Measurements from ENCODE around the gene OGFOD3.

Gene OGFOD3

DNA sequence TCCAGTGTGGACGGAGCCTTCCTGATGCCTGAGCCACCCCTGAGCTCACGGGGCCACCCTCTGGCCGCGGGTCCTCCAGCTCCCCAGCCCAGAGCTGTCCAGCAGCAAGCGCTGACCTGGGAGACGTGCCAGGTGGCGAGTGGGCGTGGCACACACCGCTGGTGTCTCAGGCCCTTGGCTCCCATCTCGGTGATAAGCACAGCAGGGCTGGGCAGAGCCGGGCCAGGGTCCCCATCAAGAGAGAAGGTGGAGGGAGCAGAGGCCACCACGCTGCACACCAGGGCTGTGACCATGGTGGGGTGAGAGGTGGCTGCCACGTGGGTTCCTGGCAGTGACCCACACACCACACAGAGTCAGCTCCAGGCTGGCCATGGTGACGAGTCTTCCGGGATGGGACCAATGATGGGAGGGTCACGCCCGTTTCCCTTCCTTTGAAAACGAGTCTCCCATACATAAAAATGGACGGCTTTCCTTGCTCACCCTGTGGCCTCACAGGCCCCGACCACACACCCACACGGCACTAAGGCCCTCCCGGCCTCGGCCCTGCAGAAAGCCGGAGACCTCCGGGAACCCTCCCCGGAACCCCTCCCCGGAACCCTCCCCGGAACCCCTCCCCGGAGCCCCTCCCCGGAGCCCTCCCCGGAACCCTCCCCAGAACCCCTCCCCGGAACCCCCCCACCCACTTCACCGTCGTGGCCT is 30.0 kb downstream of the OGFOD3 start:
- TF ChIP-seq, protein P1, sequence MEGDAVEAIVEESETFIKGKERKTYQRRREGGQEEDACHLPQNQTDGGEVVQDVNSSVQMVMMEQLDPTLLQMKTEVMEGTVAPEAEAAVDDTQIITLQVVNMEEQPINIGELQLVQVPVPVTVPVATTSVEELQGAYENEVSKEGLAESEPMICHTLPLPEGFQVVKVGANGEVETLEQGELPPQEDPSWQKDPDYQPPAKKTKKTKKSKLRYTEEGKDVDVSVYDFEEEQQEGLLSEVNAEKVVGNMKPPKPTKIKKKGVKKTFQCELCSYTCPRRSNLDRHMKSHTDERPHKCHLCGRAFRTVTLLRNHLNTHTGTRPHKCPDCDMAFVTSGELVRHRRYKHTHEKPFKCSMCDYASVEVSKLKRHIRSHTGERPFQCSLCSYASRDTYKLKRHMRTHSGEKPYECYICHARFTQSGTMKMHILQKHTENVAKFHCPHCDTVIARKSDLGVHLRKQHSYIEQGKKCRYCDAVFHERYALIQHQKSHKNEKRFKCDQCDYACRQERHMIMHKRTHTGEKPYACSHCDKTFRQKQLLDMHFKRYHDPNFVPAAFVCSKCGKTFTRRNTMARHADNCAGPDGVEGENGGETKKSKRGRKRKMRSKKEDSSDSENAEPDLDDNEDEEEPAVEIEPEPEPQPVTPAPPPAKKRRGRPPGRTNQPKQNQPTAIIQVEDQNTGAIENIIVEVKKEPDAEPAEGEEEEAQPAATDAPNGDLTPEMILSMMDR (IDR thresholded peaks at IDR 0.05; ENCODE audit: insufficient read depth, low read length, poor library complexity, severe bottlenecking), result no peak
- no peak for TF ChIP-seq EZH2phosphoT487 (conservative IDR thresholded peaks at IDR 0.05; ENCODE audit: low read length)
- H3K4me3 ChIP-seq (ENCODE audit: insufficient read depth, low read length, poor library complexity, severe bottlenecking), result no peak overlapping the region
- no peaks in the 10 kb centered on the region for H3K27me3 ChIP-seq (ENCODE audit: low read length)
- no peak overlapping the region for H2AFZ ChIP-seq (ENCODE audit: low read depth, low read length, severe bottlenecking)
- no peaks in the 10 kb centered on the region for H3K36me3 ChIP-seq (ENCODE audit: low read length)
- H3K9me3 ChIP-seq (ENCODE audit: insufficient read depth, low read length), result no peaks in the 10 kb centered on the region
- no peak overlapping the region for H3K9ac ChIP-seq (ENCODE audit: low read length)
- H3K27ac ChIP-seq (ENCODE audit: low read depth, low read length), result no peak overlapping the region
- no peaks in the 10 kb centered on the region for H3K79me2 ChIP-seq (ENCODE audit: insufficient read depth, low read length)
- H3K9me2 ChIP-seq (replicated peaks; ENCODE audit: insufficient read depth, low read length), result no peaks in the 10 kb centered on the region
- no peak overlapping the region for H3K4me2 ChIP-seq (ENCODE audit: low read depth, low read length, poor library complexity, severe bottlenecking)
- no peaks in the 10 kb centered on the region for H4K20me1 ChIP-seq (ENCODE audit: low read depth, low read length)
- no peaks in the 10 kb centered on the region for H3F3A ChIP-seq (ENCODE audit: insufficient read depth)

DNA sequence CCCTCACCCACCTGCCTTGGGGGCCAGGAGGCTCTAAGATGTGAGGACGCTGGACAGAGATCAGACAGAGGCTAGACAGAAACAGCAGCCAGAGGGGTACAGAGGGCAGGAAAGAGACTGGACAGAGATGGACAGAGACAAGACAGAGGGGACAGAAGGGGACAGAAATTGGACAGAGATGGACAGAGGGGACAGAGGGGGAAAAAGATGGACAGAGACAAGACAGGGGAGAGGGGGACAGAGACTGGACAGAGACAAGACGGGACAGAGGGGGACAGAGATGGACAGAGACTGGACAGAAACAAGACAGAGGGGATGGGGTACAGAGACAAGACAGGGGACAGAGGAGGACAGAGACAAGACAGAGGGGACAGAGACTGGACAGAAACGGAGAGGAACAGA is 30.7 kb downstream of the OGFOD3 start:
- no peak overlapping the region for H3K4me2 ChIP-seq (ENCODE audit: low read depth, low read length, poor library complexity, severe bottlenecking)
- H4K20me1 ChIP-seq (ENCODE audit: low read depth, low read length), result no peaks in the 10 kb centered on the region
- no peaks in the 10 kb centered on the region for H3K9me2 ChIP-seq (replicated peaks; ENCODE audit: insufficient read depth, low read length)
- no peak overlapping the region for H3K4me3 ChIP-seq (ENCODE audit: insufficient read depth, low read length, poor library complexity, severe bottlenecking)
- H3K27ac ChIP-seq (ENCODE audit: low read depth, low read length), result no peak overlapping the region
- H3K79me2 ChIP-seq (ENCODE audit: insufficient read depth, low read length), result no peaks in the 10 kb centered on the region
- H3F3A ChIP-seq (ENCODE audit: insufficient read depth), result no peaks in the 10 kb centered on the region
- TF ChIP-seq, protein P1 (IDR thresholded peaks at IDR 0.05; ENCODE audit: insufficient read depth, low read length, poor library complexity, severe bottlenecking), result no peak
- TF ChIP-seq EZH2phosphoT487 (conservative IDR thresholded peaks at IDR 0.05; ENCODE audit: low read length), result no peak
- H3K9ac ChIP-seq (ENCODE audit: low read length), result no peak overlapping the region
- H2AFZ ChIP-seq (ENCODE audit: low read depth, low read length, severe bottlenecking), result no peak overlapping the region
- H3K36me3 ChIP-seq (ENCODE audit: low read length), result no peaks in the 10 kb centered on the region
- H3K9me3 ChIP-seq (ENCODE audit: insufficient read depth, low read length), result no peaks in the 10 kb centered on the region
- H3K27me3 ChIP-seq (ENCODE audit: low read length), result no peaks in the 10 kb centered on the region

DNA sequence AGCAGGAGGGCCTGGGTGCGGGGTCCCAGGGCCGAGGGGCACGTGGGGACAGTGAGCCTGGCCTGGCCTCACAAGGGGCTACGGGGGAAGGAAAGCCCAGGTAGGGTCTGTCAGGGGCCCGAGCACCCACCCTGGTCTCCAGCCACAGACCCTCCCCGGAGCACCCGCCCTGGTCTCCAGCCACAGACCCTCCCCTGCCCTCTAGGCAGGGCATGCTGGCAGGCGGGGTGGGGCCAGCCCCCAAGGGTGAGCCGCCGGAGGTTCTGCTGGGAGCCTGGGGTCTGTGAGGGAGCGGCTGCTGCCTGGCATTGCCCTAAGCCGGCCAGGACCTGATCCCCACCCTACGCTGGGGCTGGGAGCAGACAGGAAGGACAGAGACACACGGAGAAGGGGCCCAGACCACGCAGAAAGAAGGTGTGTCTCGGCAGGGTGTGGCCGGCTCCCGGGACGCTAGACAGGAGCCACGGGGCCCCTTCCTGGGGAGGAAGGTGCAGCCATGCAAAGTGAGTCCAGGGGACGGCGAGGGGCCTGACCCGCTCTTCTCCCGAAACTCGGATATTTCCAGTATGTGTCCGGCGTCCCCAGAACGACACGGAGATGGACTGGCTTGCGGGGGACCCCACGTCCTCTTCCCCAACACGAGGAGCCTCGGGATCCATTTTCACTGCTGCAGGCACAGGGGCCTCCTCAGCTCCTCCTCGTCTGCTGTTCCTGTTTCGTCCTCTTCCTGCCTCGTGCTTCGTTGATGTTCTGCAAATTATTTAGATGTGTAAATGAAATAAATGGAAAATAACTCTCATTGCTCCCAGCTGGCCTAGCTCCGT is 31.3 kb downstream of the OGFOD3 start:
- Histone ChIP-seq H4K20me1 (ENCODE audit: low read depth, low read length) (no peaks in the 10 kb centered on the region), H3K9me3 (ENCODE audit: insufficient read depth, low read length) (no peaks in the 10 kb centered on the region), H3K27ac (ENCODE audit: low read depth, low read length) (no peak overlapping the region), H3F3A (ENCODE audit: insufficient read depth) (no peaks in the 10 kb centered on the region), H3K79me2 (ENCODE audit: insufficient read depth, low read length) (no peaks in the 10 kb centered on the region), H3K27me3 (ENCODE audit: low read length) (no peaks in the 10 kb centered on the region), H2AFZ (ENCODE audit: low read depth, low read length, severe bottlenecking) (no peak overlapping the region), H3K36me3 (ENCODE audit: low read length) (no peaks in the 10 kb centered on the region), H3K4me2 (ENCODE audit: low read depth, low read length, poor library complexity, severe bottlenecking) (no peak overlapping the region), H3K9ac (ENCODE audit: low read length) (no peak overlapping the region), H3K4me3 (ENCODE audit: insufficient read depth, low read length, poor library complexity, severe bottlenecking) (no peak overlapping the region), H3K9me2 (replicated peaks; ENCODE audit: insufficient read depth, low read length) (no peaks in the 10 kb centered on the region)
- TF ChIP-seq, protein P1 (IDR thresholded peaks at IDR 0.05; ENCODE audit: insufficient read depth, low read length, poor library complexity, severe bottlenecking), result no peak
- no peak for TF ChIP-seq EZH2phosphoT487 (conservative IDR thresholded peaks at IDR 0.05; ENCODE audit: low read length)

All from SU-DHL-6 (cell line).